ENCODE results near the gene IDUA.
"Not testable (repeated sequence)": the region's sequence is repeated elsewhere in the genome, so short reads cannot be mapped to it uniquely, and the experiment has no call there.

Gene IDUA

DNA sequence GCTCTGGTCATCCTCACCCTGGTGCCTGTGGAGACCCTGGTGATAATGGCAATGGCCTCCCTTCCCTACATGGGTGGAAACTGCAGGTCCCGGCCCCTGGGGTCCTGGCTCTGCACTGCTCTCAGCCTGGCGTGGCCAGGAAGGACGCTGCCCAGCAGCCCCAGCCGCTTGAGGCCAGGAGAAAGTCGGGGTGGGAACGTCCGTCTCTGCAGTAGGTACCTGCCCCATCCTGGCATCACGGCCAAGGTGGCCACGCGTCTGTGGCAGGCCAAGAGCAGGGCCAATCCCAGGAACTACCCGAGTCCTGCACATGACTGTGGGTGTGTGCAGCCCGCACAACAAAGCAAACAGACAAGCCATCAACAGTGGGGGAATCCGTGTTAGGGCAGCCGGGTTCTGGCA, 58.4 kb downstream of the IDUA start:
- DNase-seq (ENCODE audit: low read depth, low spot score): no peak

DNA sequence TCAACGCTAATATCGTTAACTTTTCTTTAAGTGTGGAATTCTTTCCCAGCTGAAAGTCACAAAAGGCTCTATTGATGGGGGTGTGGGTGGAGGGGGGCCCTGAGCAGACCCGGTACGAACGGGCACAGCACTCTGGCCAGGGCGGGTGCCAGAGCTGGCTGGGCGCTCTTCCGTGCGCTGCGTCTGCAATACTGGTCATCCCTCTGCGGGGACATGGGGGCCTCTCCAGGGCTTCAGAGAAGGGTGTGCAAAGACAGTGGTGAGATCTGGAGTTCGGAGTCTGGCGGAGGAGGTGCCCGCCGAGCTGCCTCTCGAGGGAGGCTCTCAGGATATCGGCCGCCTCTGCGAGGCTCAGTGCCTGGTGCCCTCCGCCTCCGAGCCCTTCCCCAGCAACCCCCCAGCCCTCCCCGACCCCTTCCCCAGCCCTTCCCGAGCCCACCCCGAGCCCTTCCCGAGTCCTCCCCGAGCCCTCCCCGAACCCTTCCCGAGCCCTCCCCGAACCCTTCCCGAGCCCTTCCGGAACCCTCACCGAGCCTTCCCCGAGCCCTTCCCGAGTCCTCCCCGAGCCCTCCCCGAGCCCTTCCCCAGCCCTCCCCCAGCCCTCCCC, 58.9 kb downstream of the IDUA start:
- DNase-seq (ENCODE audit: low read depth, low spot score): no peak

DNA sequence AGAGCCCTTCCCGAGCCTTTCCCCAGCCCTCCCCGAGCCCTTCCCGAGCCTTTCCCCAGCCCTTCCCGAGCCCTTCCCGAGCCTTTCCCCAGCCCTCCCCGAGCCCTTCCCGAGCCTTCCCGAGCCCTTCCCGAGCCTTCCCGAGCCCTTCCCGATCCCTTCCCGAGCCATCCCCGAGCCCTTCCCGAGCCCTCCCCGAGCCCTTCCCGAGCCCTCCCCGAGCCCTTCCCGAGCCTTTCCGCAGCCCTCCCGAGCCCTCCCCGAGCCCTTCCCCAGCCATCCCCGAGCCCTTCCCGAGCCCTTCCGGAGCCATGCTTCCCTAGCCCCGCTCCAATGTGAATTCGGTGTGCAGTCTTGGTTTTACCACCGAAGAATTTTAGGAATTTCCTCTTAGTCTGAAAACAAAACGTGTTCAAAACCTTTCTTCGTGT, 59.8 kb downstream of the IDUA start:
- not testable (repeated sequence) for DNase-seq (ENCODE audit: low read depth, low spot score)

DNA sequence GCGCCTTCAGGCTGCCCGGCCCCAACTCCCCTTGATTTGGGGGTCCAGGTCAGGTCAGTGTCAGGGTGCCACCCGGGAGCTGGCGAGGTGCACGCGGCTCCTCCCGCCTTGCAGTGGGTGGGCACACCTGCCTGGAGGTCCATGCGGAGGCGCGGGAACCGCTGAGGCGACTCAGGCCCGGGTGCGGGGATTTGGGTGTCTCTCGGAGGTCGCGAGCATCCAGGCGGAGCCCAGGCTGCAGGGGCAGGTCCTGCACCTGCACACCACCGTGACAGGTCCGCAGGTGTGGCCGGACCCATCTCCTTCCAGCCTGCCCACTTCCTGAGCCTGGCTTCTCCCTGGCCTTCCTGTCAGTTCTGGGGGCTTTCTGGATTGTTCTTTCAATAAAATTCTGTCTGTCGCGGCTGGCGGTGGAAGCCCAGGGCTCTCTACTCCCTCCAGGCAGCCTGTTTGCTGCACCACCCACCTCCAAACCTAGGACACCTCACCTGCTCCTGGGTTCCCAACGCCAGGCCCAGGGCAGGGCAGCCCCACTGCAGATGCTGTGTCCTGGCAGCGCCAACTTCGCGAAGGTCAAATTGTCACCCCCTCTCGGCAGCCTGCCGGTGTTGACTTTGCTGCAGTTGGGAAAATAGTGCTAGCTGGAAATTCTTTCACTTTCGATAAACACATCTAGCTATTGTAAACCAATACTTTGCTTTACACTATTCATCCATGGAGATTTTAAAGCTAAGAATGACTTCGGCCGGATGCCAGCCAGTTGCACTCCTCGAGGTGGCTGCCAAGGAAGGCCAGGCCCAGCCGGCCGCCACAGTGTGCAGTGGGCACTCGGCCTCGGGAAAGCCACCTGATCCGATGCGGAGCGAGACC, 60.5 kb downstream of the IDUA start:
- DNase-seq (ENCODE audit: low read depth, low spot score): no peak

DNA sequence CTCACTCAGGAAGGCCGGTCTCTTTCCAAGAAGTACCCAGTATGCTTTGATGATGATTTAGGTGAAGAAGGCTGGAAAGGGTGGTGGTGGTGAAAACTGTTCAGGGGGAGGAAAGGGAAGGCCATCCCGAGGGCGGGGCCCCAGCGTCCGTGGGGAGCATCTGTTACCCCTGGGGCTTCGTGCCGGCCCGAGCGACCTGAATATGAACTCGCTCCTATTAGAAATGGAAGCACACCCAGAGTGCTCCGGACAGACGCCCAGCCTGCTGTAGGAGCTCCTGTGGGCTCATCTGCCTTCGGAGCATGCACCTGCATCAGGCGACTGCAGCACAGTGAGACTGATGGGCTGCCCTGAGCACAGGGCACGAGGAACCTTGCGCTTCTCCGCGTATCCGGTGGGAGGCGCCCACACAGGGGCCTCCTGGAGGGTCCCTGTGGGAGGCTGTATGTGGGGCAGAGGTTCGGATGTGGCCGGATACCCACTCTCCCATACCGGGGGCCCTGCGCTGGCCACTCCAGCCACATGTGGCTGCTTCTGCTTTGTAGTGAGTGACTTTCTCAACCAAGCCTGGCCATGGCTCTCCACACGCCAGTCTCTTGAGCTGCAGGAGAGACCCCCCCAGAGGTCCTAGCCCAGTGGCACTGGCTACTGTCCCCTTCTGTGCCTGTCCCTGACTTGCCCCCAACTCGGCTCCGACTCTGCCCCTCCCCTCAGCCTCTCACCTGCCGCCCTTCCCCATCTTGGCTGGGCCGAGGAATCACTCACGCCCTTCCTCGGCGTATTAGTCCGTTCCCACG, 61.3 kb downstream of the IDUA start:
- no peak for DNase-seq (ENCODE audit: low read depth, low spot score)

DNA sequence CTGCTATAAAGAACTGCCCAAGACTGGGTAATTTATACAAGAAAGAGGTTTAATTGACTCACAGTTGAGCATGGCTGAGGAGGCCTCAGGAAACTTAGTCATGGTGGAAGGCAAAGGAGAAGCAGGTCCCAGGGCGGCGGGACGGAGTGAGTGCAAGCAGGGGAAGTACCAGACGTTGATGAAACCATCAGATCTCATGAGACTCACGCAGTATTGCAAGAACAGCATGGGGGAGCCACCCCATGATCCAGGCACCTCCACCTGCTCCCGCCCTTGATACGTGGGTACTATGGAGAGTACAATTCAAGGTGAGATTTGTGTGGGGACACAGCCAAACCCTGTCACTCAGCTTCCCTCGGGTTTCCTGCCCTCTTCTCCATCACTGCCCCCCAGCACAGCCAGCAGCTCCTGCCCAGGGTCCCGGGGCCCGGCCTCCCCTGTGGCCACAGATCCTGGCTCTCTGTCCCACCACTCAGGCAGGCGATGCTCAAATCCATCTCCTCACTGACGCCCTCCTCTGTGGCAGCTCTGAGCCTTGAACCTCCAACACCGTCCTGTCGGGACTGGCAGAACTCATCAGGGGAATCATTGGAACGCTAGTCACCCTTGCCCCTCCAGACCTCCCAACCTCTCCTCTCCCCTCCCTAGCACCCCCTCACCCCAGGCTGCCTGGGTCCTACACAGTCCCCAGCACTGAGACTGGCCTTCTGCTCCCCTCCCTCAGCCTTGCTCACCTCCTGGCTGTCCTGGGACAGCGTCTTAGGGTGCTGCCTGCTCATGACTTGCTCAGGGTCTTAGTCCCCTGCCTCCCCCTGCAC, 62.1 kb downstream of the IDUA start:
- DNase-seq (ENCODE audit: low read depth, low spot score): no peak

DNA sequence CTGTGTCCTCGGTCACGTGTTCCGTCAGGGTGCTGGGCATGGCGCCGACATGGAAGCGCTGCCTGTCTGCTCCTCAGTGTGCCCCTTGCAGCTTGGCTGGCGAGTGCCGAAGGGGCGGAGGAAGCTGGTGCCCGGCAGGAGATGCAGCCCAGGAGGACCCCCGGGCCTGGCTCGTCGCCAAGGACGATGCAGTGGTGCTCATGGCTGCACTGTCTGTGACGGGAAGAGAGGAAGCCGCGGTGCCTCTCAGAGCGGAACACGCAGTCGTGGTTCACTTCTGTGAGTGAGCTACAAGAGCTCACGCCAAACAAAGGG, 62.7 kb downstream of the IDUA start:
- no peak for DNase-seq (ENCODE audit: low read depth, low spot score)

DNA sequence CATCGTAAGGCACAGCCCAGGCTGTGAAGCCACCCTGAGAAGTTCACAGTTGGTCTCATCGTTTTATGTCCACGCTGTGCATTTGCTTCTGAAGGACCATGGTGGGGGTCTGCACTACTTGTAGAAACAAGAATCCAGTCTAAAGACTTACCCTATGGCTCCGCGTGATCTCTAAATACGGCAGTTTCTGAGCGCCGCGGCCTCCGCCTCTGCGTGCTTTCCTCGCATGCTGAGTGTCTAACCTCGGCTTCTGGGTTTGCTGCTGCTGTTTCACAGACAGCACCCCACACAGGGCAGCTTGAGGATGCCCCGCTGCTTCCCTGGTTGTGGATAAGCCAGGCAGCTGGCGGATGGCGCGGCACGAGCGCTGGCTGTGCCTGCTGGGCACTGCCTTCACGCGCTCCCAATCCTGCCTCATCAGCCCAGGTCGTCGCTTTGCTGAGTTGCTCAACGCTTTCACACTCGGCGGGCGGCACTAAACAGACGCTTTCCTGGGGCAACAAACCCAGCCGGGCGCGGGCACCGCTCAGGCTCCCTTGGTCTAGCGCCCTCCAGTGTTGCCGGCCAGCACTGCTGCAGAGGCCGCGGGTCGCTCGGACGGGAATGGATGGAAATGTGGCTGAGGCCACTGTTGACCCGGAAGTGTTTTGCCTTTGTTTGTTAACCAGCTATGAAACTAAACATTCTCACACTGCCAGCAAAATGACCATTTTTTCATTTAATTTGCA, 63.8 kb downstream of the IDUA start:
- DNase-seq (ENCODE audit: low read depth, low spot score): no peak

DNA sequence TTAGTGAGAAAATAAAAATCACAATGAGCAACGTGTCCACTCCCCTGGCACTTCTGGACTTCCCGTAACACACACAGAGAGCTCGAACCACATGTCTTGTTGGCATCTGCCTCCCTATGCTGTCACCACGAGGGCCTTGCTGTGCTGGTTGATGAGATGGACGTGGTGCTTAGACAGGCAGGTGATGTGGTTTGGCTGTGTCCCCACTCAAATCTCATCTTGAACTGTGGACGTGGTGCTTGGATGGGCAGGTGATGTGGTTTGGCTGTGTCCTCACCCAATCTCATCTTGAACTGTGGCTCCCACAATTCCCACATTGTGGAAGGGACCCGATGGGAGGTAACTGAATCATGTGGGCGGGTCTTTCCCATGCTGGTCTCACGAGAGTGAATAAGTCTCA, 64.6 kb downstream of the IDUA start:
- DNase-seq (ENCODE audit: low read depth, low spot score): no peak

DNA sequence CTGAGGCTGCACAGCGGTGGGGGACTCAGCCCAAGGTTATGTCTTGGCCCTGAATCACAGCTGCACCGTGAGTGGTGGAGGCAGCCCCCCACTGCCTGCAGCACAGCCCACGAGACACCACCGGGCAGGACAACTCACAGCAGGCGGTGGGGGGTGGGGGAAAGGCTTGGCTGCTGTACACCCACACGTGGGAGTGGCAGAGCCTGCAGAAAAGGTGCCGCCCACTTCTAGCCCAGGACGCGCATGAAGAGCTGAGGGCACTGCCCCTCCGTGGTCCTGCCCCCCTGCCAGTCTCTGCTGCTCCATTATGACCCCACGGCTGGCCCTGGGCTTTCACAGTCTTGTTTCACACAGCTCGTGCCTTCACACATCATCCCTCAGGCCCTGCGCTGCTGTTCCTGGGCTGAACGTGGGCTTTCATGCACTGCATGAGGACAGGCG, 65.4 kb downstream of the IDUA start:
- no peak for DNase-seq (ENCODE audit: low read depth, low spot score)

DNA sequence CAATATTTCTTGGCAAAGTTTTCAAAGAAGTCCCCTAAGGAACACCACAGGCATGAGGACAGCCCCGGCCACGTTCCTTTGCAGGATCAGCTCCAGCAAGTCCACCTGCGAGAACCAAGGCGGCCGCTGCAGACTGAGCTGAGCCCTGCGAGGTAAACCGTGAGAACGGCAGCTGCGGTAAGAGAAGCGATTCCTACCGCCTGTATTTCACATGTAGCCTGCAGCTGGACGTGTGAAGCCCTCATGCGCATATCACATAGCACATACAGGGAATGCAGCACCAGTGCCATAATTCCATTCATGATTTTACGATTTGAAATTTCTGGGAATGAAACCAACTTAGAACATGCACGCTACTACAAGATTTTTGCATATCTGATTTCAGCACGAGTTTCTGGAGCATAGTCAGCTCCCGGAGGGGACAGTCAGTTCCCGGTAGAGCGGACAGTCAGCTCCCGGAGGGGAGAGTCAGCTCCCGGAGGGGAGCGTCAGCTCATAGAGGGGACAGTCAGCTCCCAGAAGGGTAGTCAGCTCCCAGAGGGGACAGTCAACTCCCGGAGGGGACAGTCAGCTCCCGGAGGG, 66.3 kb downstream of the IDUA start:
- no peak for DNase-seq (ENCODE audit: low read depth, low spot score)

DNA sequence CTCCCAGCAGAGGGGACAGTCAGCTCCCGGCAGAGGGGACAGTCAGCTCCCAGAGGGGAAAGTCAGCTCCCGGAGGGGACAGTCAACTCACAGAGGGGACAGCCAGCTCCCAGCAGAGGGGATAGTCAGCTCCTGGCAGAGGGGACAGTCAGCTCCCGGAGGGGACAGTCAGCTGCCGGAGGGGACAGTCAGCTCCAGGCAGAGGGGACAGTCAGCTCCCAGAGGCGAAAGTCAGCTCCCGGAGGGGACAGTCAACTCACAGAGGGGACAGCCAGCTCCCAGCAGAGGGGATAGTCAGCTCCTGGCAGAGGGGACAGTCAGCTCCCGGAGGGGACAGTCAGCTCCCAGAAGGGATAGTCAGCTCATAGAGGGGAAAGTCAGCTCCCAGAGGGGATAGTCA, 67.0 kb downstream of the IDUA start:
- not testable (repeated sequence) for DNase-seq (ENCODE audit: low read depth, low spot score)
